A673 (cell line): Measurements from ENCODE around the gene GPC1. TPM values are rescaled to one million over a fixed set of nuclear protein-coding genes. Genes with fewer than 3 reads are reported as not detected.

ENCODE experiments used
- BruUV-seq: library from RNA; stranded (reverse); fragments of 400-500 nt; replicated peaks from 2 replicates; lab custom pipeline; 2021; lab: Mats Ljungman, UMichigan
- CTCF ChIA-PET: fragments of 300-600 bp; sonication (Branson Sonifier 250); formaldehyde crosslinking; loops from one replicate; lab custom pipeline; 2022; ENCODE audit warnings: antibody characterized with exemption; lab: Charles Lee
- POLR2A ChIA-PET: fragments of 300-600 bp; sonication (Branson Sonifier 250); formaldehyde crosslinking; loops from one replicate; lab custom pipeline; 2022; ENCODE audit warnings: antibody characterized with exemption; ENCODE audit not compliant: low non-redundant PET; lab: Charles Lee
- DNase-seq: peaks from one replicate; pipeline ENCODE4 v3.0.0-alpha.2; 2015; ENCODE audit warnings: low spot score
- H3K27ac ChIP-seq: fragments of 200-600 bp; sonication (generic); 2 replicates; pipeline ENCODE4 v1.5.1; 2016; ENCODE audit warnings: mixed run types, low read depth, mild to moderate bottlenecking, mixed read lengths, antibody characterized with exemption, low read length; ENCODE audit not compliant: poor library complexity, severe bottlenecking
- H3K27me3 ChIP-seq: fragments of 200-600 bp; sonication (generic); replicated peaks from 2 replicates; pipeline ENCODE4 v1.6.1; 2017; ENCODE audit warnings: mixed run types, low read depth, mild to moderate bottlenecking, mixed read lengths, antibody characterized with exemption, low read length; ENCODE audit not compliant: insufficient read depth, poor library complexity
- H3K36me3 ChIP-seq: fragments of 200-600 bp; sonication (generic); 2 replicates; pipeline ENCODE4 v1.6.1; 2016; ENCODE audit warnings: mixed run types, mild to moderate bottlenecking, mixed read lengths, antibody characterized with exemption, low read length; ENCODE audit not compliant: insufficient read depth, poor library complexity, severe bottlenecking
- H3K4me1 ChIP-seq: fragments of 200-600 bp; sonication (generic); 2 replicates; pipeline ENCODE4 v1.6.1; 2017; ENCODE audit warnings: mixed run types, mild to moderate bottlenecking, mixed read lengths, antibody characterized with exemption, low read length; ENCODE audit not compliant: insufficient read depth, poor library complexity, severe bottlenecking
- H3K4me3 ChIP-seq: fragments of 200-600 bp; sonication (generic); 2 replicates; pipeline ENCODE4 v1.5.1; 2016; ENCODE audit warnings: low read depth, mixed run types, mild to moderate bottlenecking, mixed read lengths, low read length; ENCODE audit not compliant: poor library complexity, severe bottlenecking
- H3K9me3 ChIP-seq: fragments of 200-600 bp; sonication (generic); 2 replicates; pipeline ENCODE4 v1.6.1; 2016; ENCODE audit warnings: mixed run types, low read depth, mild to moderate bottlenecking, mixed read lengths, antibody characterized with exemption, low read length; ENCODE audit not compliant: poor library complexity, severe bottlenecking
- CTCF ChIP-seq: fragments of 300-800, 200-600 bp; sonication (generic); conservative IDR thresholded peaks from 2 replicates; pipeline ENCODE4 v1.5.1; 2017; ENCODE audit warnings: low read depth, mild to moderate bottlenecking, antibody characterized with exemption, low read length, moderate library complexity, mixed read lengths
- EZH2 ChIP-seq: fragments of 200-600 bp; sonication (generic); IDR thresholded peaks from 2 replicates; pipeline ENCODE4 v1.6.1; 2017; ENCODE audit warnings: borderline replicate concordance, low read depth, mild to moderate bottlenecking, mixed read lengths, antibody characterized with exemption, low read length; ENCODE audit not compliant: poor library complexity, severe bottlenecking
- intact Hi-C: fragments of 100-400 bp; cut with micrococcal nuclease; formaldehyde crosslinking; loops from one replicate; pipeline ENCODE4 v1.10.0; 2022; ENCODE audit not compliant: unreplicated experiment
- total RNA-seq: library from RNA; stranded (reverse); gene quantifications from 2 replicates; pipeline ENCODE4 v1.2.3, GENCODE V29; 2021

GPC1 gene
- total RNA-seq, 1 experiment from 2014 or later = 21.2 TPM

- no peak overlapping the region for H3K27ac ChIP-seq
- intact Hi-C loops = no loop called here
- no peak overlapping the region for H3K4me3 ChIP-seq
- H3K4me1 ChIP-seq = no peaks in the 10 kb centered on the region
- no peak for DNase-seq
- BruUV-seq = no TSS peak
- ChIA-PET CTCF (no interaction called here), POLR2A (no interaction called here)
- TF ChIP-seq CTCF (no peak), EZH2 (no peak)
- no peaks in the 10 kb centered on the region for H3K9me3 ChIP-seq
- H3K27me3 ChIP-seq = no peaks in the 10 kb centered on the region
- no peaks in the 10 kb centered on the region for H3K36me3 ChIP-seq
Observed at GRCh38 chr2:240467149-240467642, 31.7 kb downstream of the GPC1 start.

GRCh38 chr2:240467659-240468302, 32.3 kb downstream of the GPC1 start:
- no peaks in the 10 kb centered on the region for H3K4me1 ChIP-seq
- no peak overlapping the region for H3K4me3 ChIP-seq
- BruUV-seq = no TSS peak
- H3K36me3 ChIP-seq = no peaks in the 10 kb centered on the region
- POLR2A ChIA-PET = no interaction called here
- H3K27me3 ChIP-seq = no peaks in the 10 kb centered on the region
- no peaks in the 10 kb centered on the region for H3K9me3 ChIP-seq
- no peak for TF ChIP-seq EZH2
- TF ChIP-seq CTCF = no peak
- CTCF ChIA-PET = interaction anchor here (0.6 kb wide), 1 partner anchor 235 kb away, joined by 3 read pairs; no protein-coding TSS in a partner anchor
- no peak overlapping the region for H3K27ac ChIP-seq
- no peak for DNase-seq
- intact Hi-C loops = no loop called here

DNA sequence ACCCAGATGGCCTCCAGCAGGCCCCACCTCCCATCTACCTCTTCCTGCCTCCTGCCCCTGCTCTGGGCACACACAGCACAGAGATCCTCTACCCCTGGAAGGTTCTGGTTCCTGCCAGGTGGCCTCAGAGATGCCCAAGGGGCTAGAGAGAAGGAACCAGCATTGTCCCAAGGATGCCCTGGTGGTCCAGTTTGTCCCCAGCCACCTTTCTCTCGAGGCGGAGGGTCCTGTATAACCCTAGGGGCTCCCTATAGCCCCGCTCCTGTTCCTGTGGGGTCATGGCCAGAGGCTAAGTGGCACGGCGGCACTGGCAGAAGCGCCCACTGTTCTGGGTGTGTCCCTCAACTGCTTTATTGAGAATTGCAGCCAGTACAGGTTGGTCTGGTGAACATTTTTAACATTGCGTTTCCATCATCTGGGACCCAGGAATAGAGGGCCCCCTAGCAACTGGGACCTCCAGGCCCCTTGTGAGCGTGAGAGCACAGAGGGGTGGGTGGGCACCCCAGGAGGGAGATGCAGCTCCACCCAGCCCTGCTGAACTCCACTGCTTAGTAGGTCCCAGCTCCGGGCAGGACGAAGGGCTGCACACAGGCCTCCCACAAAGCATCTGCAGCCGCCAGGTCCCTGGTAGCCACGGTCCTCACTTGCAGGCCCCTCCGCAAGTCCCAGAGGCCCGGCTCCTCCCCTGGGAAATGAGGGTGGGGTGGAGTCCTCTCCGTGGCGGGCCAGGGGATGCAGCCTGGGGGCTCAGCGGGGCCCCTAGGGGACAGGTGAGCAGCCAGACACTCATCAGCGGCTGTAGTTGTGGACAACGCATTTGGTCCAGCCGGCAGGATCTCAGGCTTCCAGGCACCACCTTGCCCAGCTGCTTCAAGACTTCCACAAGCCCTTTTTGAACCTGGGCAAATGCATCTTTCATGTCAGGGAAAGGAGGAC, 33.1 kb downstream of the GPC1 start:
- H3K36me3 ChIP-seq = no peaks in the 10 kb centered on the region
- no peak for TF ChIP-seq CTCF
- H3K4me3 ChIP-seq = no peak overlapping the region
- no peaks in the 10 kb centered on the region for H3K4me1 ChIP-seq
- intact Hi-C loops = no loop called here
- ChIA-PET CTCF (no interaction called here), POLR2A (no interaction called here)
- BruUV-seq = no TSS peak
- no peak overlapping the region for H3K27ac ChIP-seq
- no peak for DNase-seq
- H3K27me3 ChIP-seq = no peaks in the 10 kb centered on the region
- peaks cover 5% of the 10 kb centered on the region for H3K9me3 ChIP-seq
